IgD-negative memory B cell (primary cell): ENCODE measurements around the gene ALG12. TPM values are rescaled to one million over a fixed set of nuclear protein-coding genes. Genes with fewer than 3 reads are reported as not detected.

ENCODE experiments used
- H3K27ac Mint-ChIP-seq, 3 donors: one replicate each; pipeline ENCODE4 v1.8.0; 2020 to 2022; ENCODE audit warnings: mild to moderate bottlenecking in 3 of 3, mixed read lengths in 3 of 3, moderate library complexity in 1 of 3
- H3K27me3 Mint-ChIP-seq: one replicate; pipeline ENCODE4 v1.8.0; 2021; ENCODE audit warnings: mixed read lengths
- H3K36me3 Mint-ChIP-seq: one replicate; pipeline ENCODE4 v1.8.0; 2020; ENCODE audit warnings: mild to moderate bottlenecking, mixed read lengths
- H3K4me1 Mint-ChIP-seq, 3 donors: one replicate each; pipeline ENCODE4 v1.8.0; 2020 to 2022; ENCODE audit warnings: mixed read lengths in 3 of 3, mild to moderate bottlenecking in 1 of 3
- H3K4me3 Mint-ChIP-seq, 4 donors: one replicate each; pipeline ENCODE4 v1.8.0; 2020 to 2022; ENCODE audit warnings: mild to moderate bottlenecking in 4 of 4, mixed read lengths in 4 of 4, moderate library complexity in 3 of 4
- H3K9me3 Mint-ChIP-seq, 3 donors: one replicate each; pipeline ENCODE4 v1.8.0; 2020 to 2021; ENCODE audit warnings: mixed read lengths in 3 of 3, mild to moderate bottlenecking in 1 of 3
- polyA plus RNA-seq: library from polyadenylated mRNA; unstranded; fragments of 300-500 nt; fragmentation: Illumina TruSeq; gene quantifications from one replicate; pipeline ENCODE4 v1.2.3, GENCODE V29; 2021

ALG12 gene
- polyA plus RNA-seq, 1 donor from 2014 or later = 13.4 TPM

DNA sequence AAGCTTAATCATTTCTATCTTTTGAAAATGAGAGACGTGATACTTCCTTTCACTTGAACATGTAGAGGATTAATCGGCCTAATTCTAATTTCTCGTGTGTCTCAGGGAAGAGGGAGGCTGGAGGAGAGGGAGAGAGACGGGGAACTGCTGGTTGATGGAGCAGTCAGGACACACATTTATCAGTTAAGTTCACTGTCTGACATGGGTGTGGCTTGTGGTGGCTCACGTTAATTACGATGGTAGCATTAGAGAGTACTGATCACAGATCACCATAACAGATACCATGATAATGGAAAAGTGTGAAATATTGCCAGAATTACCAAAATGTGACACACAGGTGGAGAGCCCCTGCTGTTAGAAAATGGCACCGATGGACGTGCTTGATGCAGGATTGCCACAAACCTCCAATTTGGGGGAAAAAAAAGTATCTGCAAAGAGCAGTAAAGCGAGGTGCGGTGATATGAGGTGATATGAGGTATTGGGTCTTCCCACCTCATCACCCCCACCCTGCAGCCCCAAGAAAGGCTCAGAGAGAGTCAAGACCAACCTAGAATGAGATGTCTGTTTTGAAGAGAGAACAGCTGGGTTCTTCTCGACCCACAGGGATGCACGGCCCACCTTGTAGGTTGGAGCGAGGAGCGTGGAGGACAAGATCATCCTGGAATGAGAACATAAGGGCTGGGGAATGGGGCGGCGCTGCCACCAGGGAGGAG lies 44.9 kb downstream of the ALG12 start:
- Mint-ChIP-seq H3K27ac (no peak overlapping the region), H3K4me3 (no peak overlapping the region), H3K4me1 (peaks cover 8 to 9% (median 8%) of the 10 kb centered on the region in 3 donors), H3K36me3 (peaks cover 27% of the 10 kb centered on the region), H3K9me3 (peaks cover 0 to 10% (median 2%) of the 10 kb centered on the region in 3 donors), H3K27me3 (no peaks in the 10 kb centered on the region)

DNA sequence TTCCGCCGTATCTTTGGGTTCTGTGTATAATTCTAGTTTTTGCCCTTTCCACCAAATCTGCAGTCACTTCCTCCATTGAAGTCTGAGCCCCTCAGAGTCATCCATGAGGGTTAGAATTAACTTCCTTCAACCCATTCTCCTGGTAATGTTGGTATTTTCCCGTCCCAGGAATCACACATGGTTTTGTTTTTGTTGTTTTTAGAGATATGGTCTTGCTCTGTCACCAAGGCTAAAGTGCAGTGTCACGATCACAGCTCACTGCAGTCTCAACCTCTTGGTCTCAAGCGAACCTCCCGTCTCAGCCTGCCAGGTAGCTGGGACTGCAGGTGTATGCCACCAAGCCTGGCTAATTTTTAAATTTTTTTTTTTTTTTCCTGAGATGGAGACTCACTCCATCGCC lies 45.9 kb downstream of the ALG12 start:
- Mint-ChIP-seq H3K36me3 (peaks cover 22% of the 10 kb centered on the region), H3K9me3 (peaks cover 0 to 10% (median 0%) of the 10 kb centered on the region in 3 donors), H3K4me1 (peaks cover 8 to 9% (median 8%) of the 10 kb centered on the region in 3 donors), H3K4me3 (no peak overlapping the region), H3K27ac (no peak overlapping the region), H3K27me3 (no peaks in the 10 kb centered on the region)

DNA sequence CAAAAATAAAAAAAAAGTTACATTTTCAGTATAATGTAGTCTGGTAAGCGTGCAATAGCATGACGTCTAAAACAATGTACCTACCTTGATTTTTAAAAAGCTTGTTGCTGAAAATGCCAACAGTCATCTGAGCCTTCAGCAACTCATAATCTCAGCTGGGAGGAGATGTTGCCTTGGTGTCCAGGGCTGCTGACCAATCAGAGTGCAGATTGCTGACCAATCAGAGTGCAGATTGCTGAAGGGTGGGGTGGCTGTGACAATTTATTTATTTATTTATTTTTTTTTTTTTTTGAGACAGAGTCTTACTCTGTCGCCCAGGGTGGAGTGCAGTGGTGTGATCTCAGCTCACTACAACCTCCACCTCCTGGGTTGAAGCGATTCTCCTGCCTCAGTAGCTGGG lies 46.8 kb downstream of the ALG12 start:
- peaks cover 0 to 19% (median 3%) of the 10 kb centered on the region in 3 donors for H3K9me3 Mint-ChIP-seq
- H3K36me3 Mint-ChIP-seq = peaks cover 25% of the 10 kb centered on the region
- no peak overlapping the region for H3K27ac Mint-ChIP-seq
- no peak overlapping the region for H3K4me3 Mint-ChIP-seq
- H3K27me3 Mint-ChIP-seq = no peaks in the 10 kb centered on the region
- peaks cover 8 to 9% (median 8%) of the 10 kb centered on the region in 3 donors for H3K4me1 Mint-ChIP-seq

DNA sequence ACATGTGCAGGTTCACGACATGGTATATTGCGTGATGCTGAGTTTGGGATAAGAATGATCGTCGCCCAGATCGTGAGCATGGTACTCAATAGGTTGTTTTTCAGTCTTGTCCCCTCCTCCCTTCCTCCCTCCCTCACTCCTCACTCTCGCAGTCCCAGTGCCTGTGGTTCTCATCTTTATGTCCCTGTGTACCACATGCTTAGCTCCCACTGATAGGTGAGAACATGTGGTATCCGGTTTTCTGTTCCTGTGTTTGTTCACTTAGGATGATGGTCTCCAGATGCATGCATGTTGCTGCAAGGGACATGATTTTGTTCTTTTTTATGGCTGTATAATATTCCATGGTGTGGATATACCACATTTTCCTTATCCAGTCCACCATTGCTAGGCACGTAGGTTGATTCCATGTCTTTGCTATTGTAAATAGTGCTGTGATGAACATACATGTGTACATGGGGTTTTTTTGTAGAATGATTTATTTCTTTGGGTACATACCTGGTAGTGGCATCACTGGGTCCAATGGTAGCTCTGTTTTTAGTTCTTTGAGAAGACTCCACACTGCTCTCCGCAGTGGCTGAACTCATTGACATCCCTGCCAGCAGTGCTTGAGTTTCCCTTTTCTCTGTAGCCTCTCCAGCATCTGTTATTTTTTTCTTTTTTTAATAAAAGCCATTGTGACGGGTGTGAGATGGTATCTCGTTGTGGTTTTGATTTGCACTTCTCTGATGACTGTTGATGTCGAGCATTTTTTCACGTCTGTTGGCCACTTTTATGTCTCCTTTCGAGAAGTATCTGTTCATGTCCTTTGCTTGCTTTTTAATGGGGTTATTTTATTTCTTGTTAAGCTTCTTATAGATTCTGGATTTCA lies 48.2 kb downstream of the ALG12 start:
- Mint-ChIP-seq H3K4me1 (peaks cover 8 to 11% (median 11%) of the 10 kb centered on the region in 3 donors), H3K27me3 (no peaks in the 10 kb centered on the region), H3K27ac (peak overlapping the region in 2 of 3 donors; percentile 39 to 76), H3K36me3 (peaks cover 32% of the 10 kb centered on the region), H3K4me3 (peak overlapping the region in 1 of 4 donors; percentile 41), H3K9me3 (peaks cover 3 to 30% (median 3%) of the 10 kb centered on the region in 3 donors)

DNA sequence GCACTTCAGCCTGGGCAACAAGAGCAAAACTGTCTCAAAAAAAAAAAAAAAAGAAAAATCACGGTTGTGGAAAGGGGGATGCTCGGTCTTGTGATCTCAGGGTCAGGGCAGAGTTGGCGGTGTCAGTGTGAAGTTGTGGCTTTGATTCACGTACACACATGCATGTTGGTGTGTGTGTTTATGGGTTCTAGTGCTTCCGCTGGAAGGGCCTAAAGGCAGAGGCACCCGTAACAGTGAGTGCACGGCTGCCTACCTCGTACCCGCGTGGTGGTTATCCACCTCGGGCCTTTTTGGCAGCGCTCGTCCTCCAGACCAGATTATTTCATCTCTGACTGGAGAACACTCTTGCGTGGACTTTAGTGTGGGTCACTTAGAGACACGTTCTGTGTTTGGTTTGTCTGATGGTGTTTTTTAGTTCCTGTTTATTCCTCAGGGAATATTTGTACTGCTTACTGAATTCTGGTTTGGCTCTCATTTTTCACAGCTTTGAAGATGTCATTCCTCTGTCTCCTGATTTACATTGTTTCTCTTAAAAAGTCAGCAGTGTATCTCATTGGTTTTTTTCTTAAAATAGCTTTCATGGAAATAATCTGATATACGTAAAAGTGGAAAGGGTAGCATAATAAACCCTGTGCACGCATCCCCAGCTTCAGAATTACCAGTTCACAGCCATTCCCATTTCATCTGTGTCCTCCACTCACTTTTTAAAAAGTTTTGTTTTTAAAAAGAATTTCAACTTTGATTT lies 49.0 kb downstream of the ALG12 start:
- peaks cover 3 to 30% (median 3%) of the 10 kb centered on the region in 3 donors for H3K9me3 Mint-ChIP-seq
- H3K36me3 Mint-ChIP-seq = peaks cover 29% of the 10 kb centered on the region
- no peak overlapping the region for H3K27ac Mint-ChIP-seq
- H3K4me3 Mint-ChIP-seq = peak overlapping the region in 2 of 4 donors; percentile 27 to 68
- no peaks in the 10 kb centered on the region for H3K27me3 Mint-ChIP-seq
- peaks cover 8 to 11% (median 8%) of the 10 kb centered on the region in 3 donors for H3K4me1 Mint-ChIP-seq

DNA sequence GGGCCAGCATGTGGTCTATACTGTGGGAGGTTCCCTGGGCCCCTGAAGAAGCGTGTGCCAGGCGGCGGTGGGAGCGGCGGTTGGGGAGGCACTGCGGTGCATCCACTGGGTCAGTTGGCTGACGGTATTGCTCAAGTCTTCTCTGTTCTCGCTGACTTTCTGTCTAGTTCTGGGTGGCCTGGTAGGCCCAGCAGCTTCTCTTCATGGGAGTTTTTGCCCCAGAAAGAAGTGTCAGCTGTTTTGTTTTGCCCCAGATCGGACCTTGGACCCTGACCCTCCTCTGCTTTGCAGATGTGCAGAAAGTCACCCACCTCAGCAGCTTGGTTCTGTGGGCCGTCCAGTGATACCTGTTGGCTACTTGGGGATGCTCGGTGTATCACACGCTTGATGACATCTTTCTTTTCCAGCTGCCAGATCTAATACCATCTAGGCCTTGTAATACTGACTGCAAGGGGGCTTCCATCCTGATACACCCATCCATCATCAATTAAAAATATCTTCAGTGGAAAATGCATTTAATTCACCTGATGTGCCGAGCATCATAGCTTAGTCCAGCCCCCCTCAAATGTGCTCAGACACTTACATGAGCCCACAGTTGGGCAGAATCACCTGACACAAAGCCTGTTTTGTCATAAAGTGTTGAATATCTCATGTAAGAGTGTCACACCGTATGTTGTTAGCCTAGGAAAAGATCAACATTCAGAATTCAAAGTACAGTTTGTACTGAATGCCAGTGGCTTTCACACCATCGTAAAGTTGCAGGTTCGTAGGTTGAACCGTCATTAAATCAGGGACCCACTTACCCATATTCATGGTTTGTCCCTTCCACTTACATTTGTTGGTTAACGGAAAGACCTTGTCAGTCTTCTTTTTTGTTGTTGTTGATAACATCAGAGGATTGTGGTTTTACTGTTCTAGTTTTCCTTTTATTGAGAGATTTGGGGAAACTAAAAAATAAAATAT lies 50.7 kb downstream of the ALG12 start:
- H3K27ac Mint-ChIP-seq = peak overlapping the region in 1 of 3 donors; percentile 50
- peaks cover 27% of the 10 kb centered on the region for H3K36me3 Mint-ChIP-seq
- peak overlapping the region in 1 of 4 donors; percentile 24 for H3K4me3 Mint-ChIP-seq
- H3K9me3 Mint-ChIP-seq = peaks cover 3 to 30% (median 7%) of the 10 kb centered on the region in 3 donors
- peaks cover 4 to 14% (median 12%) of the 10 kb centered on the region in 3 donors for H3K4me1 Mint-ChIP-seq
- H3K27me3 Mint-ChIP-seq = no peaks in the 10 kb centered on the region

DNA sequence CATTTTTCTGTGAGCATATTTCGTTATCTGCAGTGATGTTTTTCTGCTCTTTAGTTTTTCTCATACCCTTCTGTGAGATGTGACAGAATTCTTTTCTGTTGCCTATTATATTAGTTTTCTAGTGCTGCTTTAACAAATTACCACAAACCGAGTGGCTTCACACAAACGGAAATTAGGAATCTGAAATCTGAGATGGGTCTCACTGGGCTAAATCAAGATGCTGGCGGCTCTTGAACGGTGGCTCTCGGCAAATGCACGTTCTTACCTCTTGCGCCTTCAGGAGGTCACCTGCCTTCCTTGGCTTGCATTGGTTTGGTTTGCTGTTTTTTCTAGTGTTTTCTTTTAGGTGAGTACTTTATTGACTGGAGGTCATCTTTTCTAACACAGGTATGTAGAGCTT lies 51.6 kb downstream of the ALG12 start:
- H3K9me3 Mint-ChIP-seq = peaks cover 3 to 30% (median 7%) of the 10 kb centered on the region in 3 donors
- H3K27me3 Mint-ChIP-seq = no peaks in the 10 kb centered on the region
- H3K36me3 Mint-ChIP-seq = peaks cover 27% of the 10 kb centered on the region
- peak overlapping the region in 1 of 4 donors; percentile 24 for H3K4me3 Mint-ChIP-seq
- H3K27ac Mint-ChIP-seq = no peak overlapping the region
- H3K4me1 Mint-ChIP-seq = peaks cover 0 to 17% (median 14%) of the 10 kb centered on the region in 3 donors

DNA sequence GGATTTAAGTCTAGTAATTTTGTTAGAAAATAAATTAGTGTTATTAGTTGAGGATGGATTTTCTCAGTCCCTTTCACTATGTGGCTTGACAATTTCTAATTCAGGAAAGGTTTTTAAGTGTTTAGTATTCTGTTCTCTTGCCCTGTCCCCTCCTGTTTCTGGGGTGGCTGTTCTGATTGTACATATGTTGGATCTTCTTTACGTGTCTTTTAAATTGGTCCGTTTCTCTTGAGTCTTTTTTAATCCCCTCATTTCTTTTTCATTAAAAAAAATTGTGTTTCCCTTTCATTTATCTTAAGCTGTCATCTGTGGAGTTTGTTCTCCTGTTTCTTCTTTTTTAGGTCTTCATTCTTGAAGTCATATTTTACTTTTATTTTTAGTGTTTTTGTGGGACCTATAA lies 52.1 kb downstream of the ALG12 start:
- Mint-ChIP-seq H3K4me1 (peaks cover 0 to 17% (median 14%) of the 10 kb centered on the region in 3 donors), H3K9me3 (peaks cover 3 to 30% (median 7%) of the 10 kb centered on the region in 3 donors), H3K27me3 (no peaks in the 10 kb centered on the region), H3K4me3 (no peak overlapping the region), H3K36me3 (peaks cover 27% of the 10 kb centered on the region), H3K27ac (no peak overlapping the region)

DNA sequence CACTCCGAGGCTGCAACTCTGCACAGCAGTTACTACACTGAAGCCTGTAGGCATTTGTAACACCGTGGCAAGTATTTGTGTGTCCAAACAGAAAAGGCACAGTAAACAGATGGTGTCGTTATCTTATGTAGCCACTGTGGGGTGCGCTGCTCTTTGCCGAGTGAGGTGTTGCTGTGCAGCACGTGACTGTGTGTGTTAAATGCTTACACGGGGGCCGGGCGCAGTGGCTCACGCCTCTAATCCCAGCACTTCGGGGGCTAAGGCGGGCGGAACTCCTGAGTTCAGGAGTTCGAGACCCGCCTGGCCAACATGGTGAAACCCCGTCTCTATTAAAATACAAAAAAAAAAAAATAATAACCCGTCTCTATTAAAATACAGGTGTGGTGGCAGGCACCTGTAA lies 53.1 kb downstream of the ALG12 start:
- Mint-ChIP-seq H3K9me3 (peaks cover 3 to 30% (median 7%) of the 10 kb centered on the region in 3 donors), H3K36me3 (peaks cover 24% of the 10 kb centered on the region), H3K27ac (no peak overlapping the region), H3K4me3 (peak overlapping the region in 1 of 4 donors; percentile 39), H3K4me1 (peaks cover 0 to 20% (median 11%) of the 10 kb centered on the region in 3 donors), H3K27me3 (no peaks in the 10 kb centered on the region)

DNA sequence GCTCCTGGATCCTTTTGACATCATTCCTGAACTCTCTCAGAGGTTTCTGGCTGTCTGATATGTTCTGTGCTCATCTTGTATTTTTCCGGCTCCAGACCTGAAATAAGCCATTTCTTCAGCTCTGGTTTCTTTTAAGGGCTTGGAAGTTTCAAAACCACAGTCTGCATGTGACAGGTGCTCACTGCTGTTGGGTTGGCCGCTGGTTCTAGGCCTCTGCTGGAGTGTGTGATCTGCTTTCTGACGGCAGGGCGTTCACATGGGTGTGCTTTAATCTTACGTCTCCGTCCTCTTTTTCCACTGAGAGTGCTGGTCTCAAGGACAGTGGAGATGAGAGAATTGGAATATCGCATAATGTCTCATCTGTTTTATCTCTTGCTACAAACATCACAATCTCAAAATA lies 54.3 kb downstream of the ALG12 start:
- no peaks in the 10 kb centered on the region for H3K27me3 Mint-ChIP-seq
- H3K4me3 Mint-ChIP-seq = no peak overlapping the region

DNA sequence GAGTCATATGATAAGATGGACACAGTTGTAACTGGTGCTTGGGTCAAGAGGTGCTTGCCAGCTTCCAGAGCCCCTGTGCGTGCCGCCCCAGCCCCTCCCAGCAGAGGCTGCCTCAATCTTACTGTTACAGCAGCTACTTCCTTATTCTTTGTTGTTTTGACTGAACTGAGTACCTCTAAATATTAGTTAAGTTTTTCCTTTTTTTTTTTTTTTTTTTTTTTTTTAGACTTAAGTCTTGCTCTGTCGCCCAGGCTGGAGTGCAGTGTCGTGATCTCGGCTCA lies 55.8 kb downstream of the ALG12 start:
- H3K4me3 Mint-ChIP-seq = no peak overlapping the region
- H3K27ac Mint-ChIP-seq = peak overlapping the region in 1 of 3 donors; percentile 52
- peaks cover 3 to 20% (median 7%) of the 10 kb centered on the region in 3 donors for H3K9me3 Mint-ChIP-seq
- no peaks in the 10 kb centered on the region for H3K27me3 Mint-ChIP-seq
- peaks cover 13% of the 10 kb centered on the region for H3K36me3 Mint-ChIP-seq
- H3K4me1 Mint-ChIP-seq = peaks cover 6 to 20% (median 15%) of the 10 kb centered on the region in 3 donors

More for the DNA sequence above, 54.3 kb downstream of the ALG12 start:
- Mint-ChIP-seq H3K36me3 (peaks cover 14% of the 10 kb centered on the region), H3K27ac (no peak overlapping the region), H3K4me1 (peaks cover 4 to 19% (median 13%) of the 10 kb centered on the region in 3 donors), H3K9me3 (peaks cover 3 to 20% (median 7%) of the 10 kb centered on the region in 3 donors)

DNA sequence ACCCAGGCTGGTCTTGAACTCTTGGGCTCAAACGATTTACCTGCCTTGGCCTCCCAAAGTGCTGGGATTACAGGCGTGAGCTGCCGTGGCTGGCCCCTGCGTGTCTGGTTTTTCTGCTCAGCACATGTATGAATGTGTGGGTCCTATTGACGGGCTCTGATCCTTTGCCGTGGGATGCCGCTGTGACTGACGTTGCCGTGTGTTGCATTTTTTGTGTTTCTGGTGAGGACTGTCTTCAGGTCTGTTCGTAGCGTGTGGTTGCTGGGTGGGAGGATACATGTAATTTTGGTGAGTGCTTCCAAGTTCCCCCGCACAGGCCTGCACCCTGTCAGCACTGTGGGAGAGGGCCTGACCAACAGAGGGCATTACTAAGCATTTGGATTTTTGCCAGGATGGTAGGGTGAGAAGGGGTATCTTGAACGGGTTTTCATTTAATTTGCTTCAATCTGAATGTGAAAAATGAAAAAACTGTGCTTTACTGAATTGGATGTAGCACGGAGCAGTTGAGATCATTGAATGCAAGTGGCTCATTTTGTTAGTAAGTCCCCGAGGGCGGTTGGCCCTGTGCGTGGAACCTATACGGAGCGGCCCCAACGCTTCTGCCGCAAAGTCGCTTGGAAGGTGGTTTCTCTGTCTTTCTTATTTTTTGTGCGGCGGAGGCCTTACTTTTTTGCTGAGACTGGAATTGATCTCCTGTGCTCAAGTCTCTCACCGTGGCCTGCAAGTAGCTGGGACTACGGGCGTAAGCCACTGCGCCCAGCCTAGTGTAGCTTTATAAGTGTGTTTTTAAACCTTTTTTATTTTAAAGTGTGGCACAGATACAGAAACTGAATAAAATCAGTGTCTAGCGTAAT lies 56.4 kb downstream of the ALG12 start:
- Mint-ChIP-seq H3K9me3 (peaks cover 3 to 15% (median 5%) of the 10 kb centered on the region in 3 donors), H3K36me3 (peaks cover 12% of the 10 kb centered on the region), H3K4me1 (peaks cover 6 to 21% (median 15%) of the 10 kb centered on the region in 3 donors), H3K27ac (peak overlapping the region in 2 of 3 donors; percentile 57 to 67), H3K27me3 (no peaks in the 10 kb centered on the region), H3K4me3 (no peak overlapping the region)

DNA sequence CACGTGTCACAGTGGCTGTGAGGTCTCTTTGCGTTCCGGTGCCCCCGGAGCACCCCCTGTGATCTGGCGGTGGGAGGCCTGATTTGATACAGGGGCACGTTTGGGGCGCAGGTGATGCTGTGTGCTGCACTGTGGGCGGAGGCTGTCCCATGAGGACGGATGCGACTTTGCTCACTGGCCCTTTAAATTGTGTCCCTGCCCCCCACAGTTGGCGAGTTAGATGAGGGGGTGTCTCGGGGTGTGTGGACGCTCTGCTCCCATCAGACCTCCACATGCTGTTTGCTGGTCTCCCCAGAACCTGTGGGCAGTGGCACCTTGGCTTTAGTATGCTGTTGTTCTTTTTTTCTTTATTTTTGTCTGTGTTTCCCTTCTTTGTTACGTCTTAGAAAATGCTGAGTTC lies 59.4 kb downstream of the ALG12 start:
- peak overlapping the region in 1 of 3 donors; percentile 1 for H3K27ac Mint-ChIP-seq
- peak overlapping the region in 1 of 4 donors; percentile 61 for H3K4me3 Mint-ChIP-seq
- peaks cover 1% of the 10 kb centered on the region for H3K36me3 Mint-ChIP-seq
- peaks cover 25 to 31% (median 27%) of the 10 kb centered on the region in 3 donors for H3K4me1 Mint-ChIP-seq
- H3K27me3 Mint-ChIP-seq = no peaks in the 10 kb centered on the region
- no peaks in the 10 kb centered on the region for H3K9me3 Mint-ChIP-seq
